ENCODE data around the gene GRAP2. TPM values are rescaled to one million over a fixed set of nuclear protein-coding genes. Genes with fewer than 3 reads are reported as not detected.

The GRAP2 gene
- polyA plus RNA-seq, 1 of the 3 experiments (the other 2 are of a cell fraction): 0.13 TPM

DNA sequence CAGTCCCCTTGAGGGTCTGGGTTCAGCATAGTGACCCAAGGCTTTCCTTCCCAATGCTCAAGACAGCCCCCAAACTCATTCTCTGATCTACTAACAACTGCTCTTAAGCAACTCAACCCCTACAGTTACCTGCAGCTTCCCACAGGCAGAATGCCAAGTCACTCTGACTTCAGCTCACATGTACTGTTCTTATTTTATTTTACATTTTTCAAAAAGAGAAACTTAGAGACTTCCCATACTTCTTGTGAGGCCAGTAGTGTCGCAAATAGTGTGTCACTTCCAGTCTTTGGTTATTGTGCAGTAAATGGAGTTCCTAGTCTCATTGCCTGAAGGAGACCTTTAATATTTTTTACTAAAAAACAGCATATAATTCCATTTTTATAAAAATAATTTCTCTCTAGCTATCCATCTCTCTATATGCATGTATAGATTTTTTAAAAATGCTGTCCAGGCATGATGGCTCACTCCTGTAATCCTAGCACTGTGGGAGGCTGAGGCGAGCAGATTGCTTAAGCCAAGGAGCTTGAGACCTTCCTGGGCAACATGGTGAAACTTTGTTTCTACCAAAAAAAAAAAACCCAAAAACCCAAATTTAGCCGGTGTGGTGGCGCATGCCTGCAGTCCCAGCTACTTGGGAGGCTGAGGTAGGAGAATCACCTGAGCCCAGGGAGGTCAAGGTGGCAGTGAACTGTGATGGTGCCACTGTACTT is 49.1 kb upstream of the GRAP2 start:
- no peaks in the 10 kb centered on the region for H3F3A ChIP-seq (replicated peaks; ENCODE audit: insufficient read depth)
- no peaks in the 10 kb centered on the region for H3K9me2 ChIP-seq
- H3K4me1 ChIP-seq (ENCODE audit: control insufficient read depth in 1 of 2, insufficient read depth in 2 of 2, low read depth in 1 of 2, low read length in 1 of 2): no peaks in the 10 kb centered on the region
- no peak overlapping the region for H3K4me3 ChIP-seq (ENCODE audit: low read depth in 2 of 2, low read length in 1 of 2)
- H3K4me2 ChIP-seq: no peak overlapping the region
- H3K27ac ChIP-seq (ENCODE audit: low read depth in 2 of 2, low read length in 1 of 2): no peak overlapping the region
- no peak overlapping the region for H3K9ac ChIP-seq
- no peaks in the 10 kb centered on the region for H4K20me1 ChIP-seq (ENCODE audit: insufficient read depth)
- H3K27me3 ChIP-seq (ENCODE audit: insufficient read depth): no peaks in the 10 kb centered on the region; the same call in 1 of the 2 replicates
- CTCF ChIA-PET: no interaction called here
- 77% methylated on average over 4 of the region's 4 CpGs for WGBS (ENCODE audit: low lambda C conversion rate)
- no peak for TF ChIP-seq NFIC (IDR thresholded peaks at IDR 0.05; ENCODE audit: borderline replicate concordance)
- no peak for TF ChIP-seq NRF1 (IDR thresholded peaks at IDR 0.05; ENCODE audit: low read depth, low read length)
- TF ChIP-seq, protein P1, sequence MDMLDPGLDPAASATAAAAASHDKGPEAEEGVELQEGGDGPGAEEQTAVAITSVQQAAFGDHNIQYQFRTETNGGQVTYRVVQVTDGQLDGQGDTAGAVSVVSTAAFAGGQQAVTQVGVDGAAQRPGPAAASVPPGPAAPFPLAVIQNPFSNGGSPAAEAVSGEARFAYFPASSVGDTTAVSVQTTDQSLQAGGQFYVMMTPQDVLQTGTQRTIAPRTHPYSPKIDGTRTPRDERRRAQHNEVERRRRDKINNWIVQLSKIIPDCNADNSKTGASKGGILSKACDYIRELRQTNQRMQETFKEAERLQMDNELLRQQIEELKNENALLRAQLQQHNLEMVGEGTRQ (IDR thresholded peaks at IDR 0.05; ENCODE audit: borderline replicate concordance, low read depth, low read length): no peak
- TF ChIP-seq MEF2A (IDR thresholded peaks at IDR 0.05; ENCODE audit: borderline replicate concordance, low read depth): no peak
- TF ChIP-seq, protein P2, sequence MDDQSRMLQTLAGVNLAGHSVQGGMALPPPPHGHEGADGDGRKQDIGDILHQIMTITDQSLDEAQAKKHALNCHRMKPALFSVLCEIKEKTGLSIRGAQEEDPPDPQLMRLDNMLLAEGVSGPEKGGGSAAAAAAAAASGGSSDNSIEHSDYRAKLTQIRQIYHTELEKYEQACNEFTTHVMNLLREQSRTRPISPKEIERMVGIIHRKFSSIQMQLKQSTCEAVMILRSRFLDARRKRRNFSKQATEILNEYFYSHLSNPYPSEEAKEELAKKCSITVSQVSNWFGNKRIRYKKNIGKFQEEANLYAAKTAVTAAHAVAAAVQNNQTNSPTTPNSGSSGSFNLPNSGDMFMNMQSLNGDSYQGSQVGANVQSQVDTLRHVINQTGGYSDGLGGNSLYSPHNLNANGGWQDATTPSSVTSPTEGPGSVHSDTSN (IDR thresholded peaks at IDR 0.05): no peak
- TF ChIP-seq, protein P3, sequence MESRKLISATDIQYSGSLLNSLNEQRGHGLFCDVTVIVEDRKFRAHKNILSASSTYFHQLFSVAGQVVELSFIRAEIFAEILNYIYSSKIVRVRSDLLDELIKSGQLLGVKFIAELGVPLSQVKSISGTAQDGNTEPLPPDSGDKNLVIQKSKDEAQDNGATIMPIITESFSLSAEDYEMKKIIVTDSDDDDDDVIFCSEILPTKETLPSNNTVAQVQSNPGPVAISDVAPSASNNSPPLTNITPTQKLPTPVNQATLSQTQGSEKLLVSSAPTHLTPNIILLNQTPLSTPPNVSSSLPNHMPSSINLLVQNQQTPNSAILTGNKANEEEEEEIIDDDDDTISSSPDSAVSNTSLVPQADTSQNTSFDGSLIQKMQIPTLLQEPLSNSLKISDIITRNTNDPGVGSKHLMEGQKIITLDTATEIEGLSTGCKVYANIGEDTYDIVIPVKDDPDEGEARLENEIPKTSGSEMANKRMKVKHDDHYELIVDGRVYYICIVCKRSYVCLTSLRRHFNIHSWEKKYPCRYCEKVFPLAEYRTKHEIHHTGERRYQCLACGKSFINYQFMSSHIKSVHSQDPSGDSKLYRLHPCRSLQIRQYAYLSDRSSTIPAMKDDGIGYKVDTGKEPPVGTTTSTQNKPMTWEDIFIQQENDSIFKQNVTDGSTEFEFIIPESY (IDR thresholded peaks at IDR 0.05; ENCODE audit: borderline replicate concordance, low read depth): no peak
- TF ChIP-seq POLR2AphosphoS5 (IDR thresholded peaks at IDR 0.05; ENCODE audit: low read depth, low read length): no peak
- TF ChIP-seq, protein P4, sequence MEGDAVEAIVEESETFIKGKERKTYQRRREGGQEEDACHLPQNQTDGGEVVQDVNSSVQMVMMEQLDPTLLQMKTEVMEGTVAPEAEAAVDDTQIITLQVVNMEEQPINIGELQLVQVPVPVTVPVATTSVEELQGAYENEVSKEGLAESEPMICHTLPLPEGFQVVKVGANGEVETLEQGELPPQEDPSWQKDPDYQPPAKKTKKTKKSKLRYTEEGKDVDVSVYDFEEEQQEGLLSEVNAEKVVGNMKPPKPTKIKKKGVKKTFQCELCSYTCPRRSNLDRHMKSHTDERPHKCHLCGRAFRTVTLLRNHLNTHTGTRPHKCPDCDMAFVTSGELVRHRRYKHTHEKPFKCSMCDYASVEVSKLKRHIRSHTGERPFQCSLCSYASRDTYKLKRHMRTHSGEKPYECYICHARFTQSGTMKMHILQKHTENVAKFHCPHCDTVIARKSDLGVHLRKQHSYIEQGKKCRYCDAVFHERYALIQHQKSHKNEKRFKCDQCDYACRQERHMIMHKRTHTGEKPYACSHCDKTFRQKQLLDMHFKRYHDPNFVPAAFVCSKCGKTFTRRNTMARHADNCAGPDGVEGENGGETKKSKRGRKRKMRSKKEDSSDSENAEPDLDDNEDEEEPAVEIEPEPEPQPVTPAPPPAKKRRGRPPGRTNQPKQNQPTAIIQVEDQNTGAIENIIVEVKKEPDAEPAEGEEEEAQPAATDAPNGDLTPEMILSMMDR (IDR thresholded peaks at IDR 0.05): no peak
- TF ChIP-seq, protein P5, sequence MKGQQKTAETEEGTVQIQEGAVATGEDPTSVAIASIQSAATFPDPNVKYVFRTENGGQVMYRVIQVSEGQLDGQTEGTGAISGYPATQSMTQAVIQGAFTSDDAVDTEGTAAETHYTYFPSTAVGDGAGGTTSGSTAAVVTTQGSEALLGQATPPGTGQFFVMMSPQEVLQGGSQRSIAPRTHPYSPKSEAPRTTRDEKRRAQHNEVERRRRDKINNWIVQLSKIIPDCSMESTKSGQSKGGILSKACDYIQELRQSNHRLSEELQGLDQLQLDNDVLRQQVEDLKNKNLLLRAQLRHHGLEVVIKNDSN (IDR thresholded peaks at IDR 0.05; ENCODE audit: borderline replicate concordance, low read depth): no peak
- TF ChIP-seq, protein P6, sequence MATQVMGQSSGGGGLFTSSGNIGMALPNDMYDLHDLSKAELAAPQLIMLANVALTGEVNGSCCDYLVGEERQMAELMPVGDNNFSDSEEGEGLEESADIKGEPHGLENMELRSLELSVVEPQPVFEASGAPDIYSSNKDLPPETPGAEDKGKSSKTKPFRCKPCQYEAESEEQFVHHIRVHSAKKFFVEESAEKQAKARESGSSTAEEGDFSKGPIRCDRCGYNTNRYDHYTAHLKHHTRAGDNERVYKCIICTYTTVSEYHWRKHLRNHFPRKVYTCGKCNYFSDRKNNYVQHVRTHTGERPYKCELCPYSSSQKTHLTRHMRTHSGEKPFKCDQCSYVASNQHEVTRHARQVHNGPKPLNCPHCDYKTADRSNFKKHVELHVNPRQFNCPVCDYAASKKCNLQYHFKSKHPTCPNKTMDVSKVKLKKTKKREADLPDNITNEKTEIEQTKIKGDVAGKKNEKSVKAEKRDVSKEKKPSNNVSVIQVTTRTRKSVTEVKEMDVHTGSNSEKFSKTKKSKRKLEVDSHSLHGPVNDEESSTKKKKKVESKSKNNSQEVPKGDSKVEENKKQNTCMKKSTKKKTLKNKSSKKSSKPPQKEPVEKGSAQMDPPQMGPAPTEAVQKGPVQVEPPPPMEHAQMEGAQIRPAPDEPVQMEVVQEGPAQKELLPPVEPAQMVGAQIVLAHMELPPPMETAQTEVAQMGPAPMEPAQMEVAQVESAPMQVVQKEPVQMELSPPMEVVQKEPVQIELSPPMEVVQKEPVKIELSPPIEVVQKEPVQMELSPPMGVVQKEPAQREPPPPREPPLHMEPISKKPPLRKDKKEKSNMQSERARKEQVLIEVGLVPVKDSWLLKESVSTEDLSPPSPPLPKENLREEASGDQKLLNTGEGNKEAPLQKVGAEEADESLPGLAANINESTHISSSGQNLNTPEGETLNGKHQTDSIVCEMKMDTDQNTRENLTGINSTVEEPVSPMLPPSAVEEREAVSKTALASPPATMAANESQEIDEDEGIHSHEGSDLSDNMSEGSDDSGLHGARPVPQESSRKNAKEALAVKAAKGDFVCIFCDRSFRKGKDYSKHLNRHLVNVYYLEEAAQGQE (IDR thresholded peaks at IDR 0.05; ENCODE audit: low read depth, low read length): no peak
- TF ChIP-seq SIN3A (IDR thresholded peaks at IDR 0.05; ENCODE audit: borderline replicate concordance, low read depth, low read length): no peak
- POLR2A ChIA-PET: interaction anchor here (0.6 kb wide), 1 partner anchor 91 kb away, joined by 3 read pairs; no protein-coding TSS in a partner anchor
- no peaks in the 10 kb centered on the region for H3K9me3 ChIP-seq
- H2AFZ ChIP-seq (ENCODE audit: low read depth): no peak overlapping the region
- no peaks in the 10 kb centered on the region for H3K79me2 ChIP-seq (ENCODE audit: insufficient read depth)
- DNase-seq: no peak
- no peaks in the 10 kb centered on the region for H3K36me3 ChIP-seq (replicated peaks in 1 of 2; ENCODE audit: control insufficient read depth in 1 of 2, insufficient read depth in 2 of 2, low read length in 1 of 2)
